OCI-LY7 (cell line): Measurements from ENCODE around the gene PLPPR4.

ENCODE experiments used
- EZH2phosphoT487 ChIP-seq: fragments of 200-600 bp; sonication (generic); IDR thresholded peaks from 2 replicates; pipeline ENCODE4 v1.6.1; 2018; ENCODE audit warnings: low read depth, borderline replicate concordance, mild to moderate bottlenecking, mixed run types, antibody characterized with exemption, low read length, moderate library complexity, mixed read lengths
- TF ChIP-seq, protein P1 (sequence below): fragments of 200-600 bp; sonication (generic); conservative IDR thresholded peaks from 2 replicates; pipeline ENCODE4 v1.5.1; 2014; ENCODE audit warnings: mild to moderate bottlenecking, antibody characterized with exemption, low read length, moderate library complexity, mixed read lengths

DNA sequence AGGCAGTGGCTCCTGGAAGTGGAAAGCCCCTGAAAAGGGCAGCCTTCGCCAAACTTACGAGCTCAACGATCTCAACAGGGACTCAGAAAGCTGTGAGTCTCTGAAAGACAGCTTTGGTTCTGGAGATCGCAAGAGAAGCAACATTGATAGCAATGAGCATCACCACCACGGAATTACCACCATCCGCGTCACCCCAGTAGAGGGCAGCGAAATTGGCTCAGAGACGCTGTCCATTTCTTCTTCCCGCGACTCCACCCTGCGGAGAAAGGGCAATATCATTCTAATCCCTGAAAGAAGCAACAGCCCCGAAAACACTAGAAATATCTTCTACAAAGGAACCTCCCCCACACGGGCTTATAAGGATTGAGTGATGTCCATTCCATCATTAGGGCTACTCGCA, 42.4 kb downstream of the PLPPR4 start:
- no peak for TF ChIP-seq EZH2phosphoT487
- TF ChIP-seq, protein P1, sequence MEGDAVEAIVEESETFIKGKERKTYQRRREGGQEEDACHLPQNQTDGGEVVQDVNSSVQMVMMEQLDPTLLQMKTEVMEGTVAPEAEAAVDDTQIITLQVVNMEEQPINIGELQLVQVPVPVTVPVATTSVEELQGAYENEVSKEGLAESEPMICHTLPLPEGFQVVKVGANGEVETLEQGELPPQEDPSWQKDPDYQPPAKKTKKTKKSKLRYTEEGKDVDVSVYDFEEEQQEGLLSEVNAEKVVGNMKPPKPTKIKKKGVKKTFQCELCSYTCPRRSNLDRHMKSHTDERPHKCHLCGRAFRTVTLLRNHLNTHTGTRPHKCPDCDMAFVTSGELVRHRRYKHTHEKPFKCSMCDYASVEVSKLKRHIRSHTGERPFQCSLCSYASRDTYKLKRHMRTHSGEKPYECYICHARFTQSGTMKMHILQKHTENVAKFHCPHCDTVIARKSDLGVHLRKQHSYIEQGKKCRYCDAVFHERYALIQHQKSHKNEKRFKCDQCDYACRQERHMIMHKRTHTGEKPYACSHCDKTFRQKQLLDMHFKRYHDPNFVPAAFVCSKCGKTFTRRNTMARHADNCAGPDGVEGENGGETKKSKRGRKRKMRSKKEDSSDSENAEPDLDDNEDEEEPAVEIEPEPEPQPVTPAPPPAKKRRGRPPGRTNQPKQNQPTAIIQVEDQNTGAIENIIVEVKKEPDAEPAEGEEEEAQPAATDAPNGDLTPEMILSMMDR: no peak
